Neural cell (in vitro differentiated cells): ENCODE data around the gene TECPR2.

Experiments
- EP300 ChIP-seq: fragments of 450-650 bp; conservative IDR thresholded peaks from 2 replicates; pipeline ENCODE4 v1.6.1; 2014; ENCODE audit warnings: antibody characterized with exemption, mild to moderate bottlenecking, moderate library complexity; ENCODE audit not compliant: poor library complexity, severe bottlenecking
- EZH2 ChIP-seq: fragments of 200-600, 300-800 bp; shearing (Covaris generic), sonication (generic); IDR thresholded peaks from 2 replicates; pipeline ENCODE4 v1.6.1; 2014; ENCODE audit warnings: antibody characterized with exemption, low read length, borderline replicate concordance, mild to moderate bottlenecking; ENCODE audit not compliant: insufficient read depth, poor library complexity, severe bottlenecking
- POLR2AphosphoS5 ChIP-seq: IDR thresholded peaks from 2 replicates; pipeline ENCODE4 v1.6.1; 2012

DNA sequence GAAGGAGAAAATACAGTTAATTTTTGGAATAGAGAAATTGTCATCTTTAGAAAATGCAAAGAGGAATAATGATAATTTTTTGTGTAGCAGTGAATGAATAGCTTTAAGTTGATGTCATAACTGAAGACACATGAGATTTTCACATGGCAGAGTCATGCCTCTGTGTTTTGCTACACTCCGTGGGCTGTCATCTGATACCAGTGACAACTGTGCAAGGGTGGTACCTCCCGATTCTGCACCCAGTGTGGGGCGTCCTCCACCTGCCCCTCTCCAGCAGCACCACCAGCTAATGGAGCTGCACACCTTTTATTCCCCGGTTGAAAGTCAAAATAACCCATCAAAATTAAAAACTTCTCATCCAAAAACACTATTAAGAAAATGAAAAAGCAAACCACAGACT lies 99.7 kb downstream of the TECPR2 start:
- TF ChIP-seq EP300, result no peak
- no peak for TF ChIP-seq EZH2
- no peak for TF ChIP-seq POLR2AphosphoS5
